Adipocyte (in vitro differentiated cells): ENCODE measurements around the gene IGF1R.

Experiments
- DNase-seq: peaks from one replicate; pipeline ENCODE4 v3.0.0-alpha.2; 2015; ENCODE audit warnings: low read depth
- H3K27me3 ChIP-seq: replicated peaks from 2 replicates; pipeline ENCODE4 v1.7.0; 2013; ENCODE audit warnings: mild to moderate bottlenecking, low read length, moderate library complexity; ENCODE audit not compliant: control insufficient read depth, insufficient read depth
- H3K36me3 ChIP-seq: 2 replicates; pipeline ENCODE4 v1.7.0; 2013; ENCODE audit warnings: low read length, mild to moderate bottlenecking, moderate library complexity; ENCODE audit not compliant: control insufficient read depth, insufficient read depth, severe bottlenecking
- H3K4me1 ChIP-seq: 2 replicates; pipeline ENCODE4 v1.7.0; 2013; ENCODE audit warnings: mild to moderate bottlenecking, low read length, moderate library complexity; ENCODE audit not compliant: control insufficient read depth, insufficient read depth
- H3K4me3 ChIP-seq: 2 replicates; pipeline ENCODE4 v1.7.0; 2013; ENCODE audit warnings: mild to moderate bottlenecking, low read length, moderate library complexity
- H3K9ac ChIP-seq: 2 replicates; pipeline ENCODE4 v1.7.0; 2013; ENCODE audit warnings: mild to moderate bottlenecking, low read length, moderate library complexity
- H3K9me3 ChIP-seq: 2 replicates; pipeline ENCODE4 v1.7.0; 2013; ENCODE audit warnings: mild to moderate bottlenecking, low read length, moderate library complexity; ENCODE audit not compliant: control insufficient read depth

IGF1R gene

GRCh38 chr15:98891301-98891700 is 243.0 kb downstream of the IGF1R start:
- no peaks in the 10 kb centered on the region for H3K36me3 ChIP-seq
- DNase-seq: no peak
- no peaks in the 10 kb centered on the region for H3K9me3 ChIP-seq
- H3K27me3 ChIP-seq: no peaks in the 10 kb centered on the region
- H3K9ac ChIP-seq: no peak overlapping the region
- no peak overlapping the region for H3K4me3 ChIP-seq
- H3K4me1 ChIP-seq: peaks cover 17% of the 10 kb centered on the region

- H3K4me3 ChIP-seq: no peak overlapping the region
- DNase-seq: no peak
- peaks cover 35% of the 10 kb centered on the region for H3K4me1 ChIP-seq
- no peaks in the 10 kb centered on the region for H3K27me3 ChIP-seq
- H3K36me3 ChIP-seq: no peaks in the 10 kb centered on the region
- no peak overlapping the region for H3K9ac ChIP-seq
- no peaks in the 10 kb centered on the region for H3K9me3 ChIP-seq
Measured at GRCh38 chr15:98893401-98893800, 245.1 kb downstream of the IGF1R start.

- no peak overlapping the region for H3K9ac ChIP-seq
- DNase-seq: no peak
- H3K9me3 ChIP-seq: no peaks in the 10 kb centered on the region
- peaks cover 36% of the 10 kb centered on the region for H3K4me1 ChIP-seq
- peaks cover 2% of the 10 kb centered on the region for H3K36me3 ChIP-seq
- no peak overlapping the region for H3K4me3 ChIP-seq
- no peaks in the 10 kb centered on the region for H3K27me3 ChIP-seq
Measured at GRCh38 chr15:98894312-98894711, 246.0 kb downstream of the IGF1R start.

- Histone ChIP-seq H3K9me3 (no peaks in the 10 kb centered on the region), H3K36me3 (peaks cover 6% of the 10 kb centered on the region), H3K9ac (no peak overlapping the region), H3K27me3 (no peaks in the 10 kb centered on the region), H3K4me3 (peak overlapping the region; percentile 24), H3K4me1 (peaks cover 23% of the 10 kb centered on the region)
- peak; percentile 50 for DNase-seq
Measured at GRCh38 chr15:98896002-98896721, 247.8 kb downstream of the IGF1R start.

GRCh38 chr15:98896802-98897732 is 248.7 kb downstream of the IGF1R start:
- Histone ChIP-seq H3K9ac (peak overlapping the region; percentile 26), H3K36me3 (peaks cover 6% of the 10 kb centered on the region), H3K9me3 (no peaks in the 10 kb centered on the region), H3K27me3 (no peaks in the 10 kb centered on the region), H3K4me1 (peaks cover 23% of the 10 kb centered on the region), H3K4me3 (peak overlapping the region; percentile 45)
- peak; percentile 97 for DNase-seq

- Histone ChIP-seq H3K4me1 (peaks cover 24% of the 10 kb centered on the region), H3K9ac (no peak overlapping the region), H3K9me3 (no peaks in the 10 kb centered on the region), H3K4me3 (no peak overlapping the region), H3K36me3 (peaks cover 6% of the 10 kb centered on the region), H3K27me3 (no peaks in the 10 kb centered on the region)
- peak; percentile 28 for DNase-seq
Measured at GRCh38 chr15:98898122-98898521, 249.8 kb downstream of the IGF1R start.

- no peak overlapping the region for H3K4me3 ChIP-seq
- H3K9me3 ChIP-seq: no peaks in the 10 kb centered on the region
- peaks cover 31% of the 10 kb centered on the region for H3K4me1 ChIP-seq
- H3K36me3 ChIP-seq: peaks cover 6% of the 10 kb centered on the region
- no peak for DNase-seq
- no peaks in the 10 kb centered on the region for H3K27me3 ChIP-seq
- no peak overlapping the region for H3K9ac ChIP-seq
Measured at GRCh38 chr15:98899272-98900021, 251.1 kb downstream of the IGF1R start.

GRCh38 chr15:98900356-98900755 is 252.0 kb downstream of the IGF1R start:
- H3K4me3 ChIP-seq: no peak overlapping the region
- peaks cover 31% of the 10 kb centered on the region for H3K4me1 ChIP-seq
- H3K27me3 ChIP-seq: no peaks in the 10 kb centered on the region
- H3K36me3 ChIP-seq: peaks cover 6% of the 10 kb centered on the region
- H3K9me3 ChIP-seq: no peaks in the 10 kb centered on the region
- DNase-seq: peak; percentile 74
- H3K9ac ChIP-seq: no peak overlapping the region

- no peak overlapping the region for H3K4me3 ChIP-seq
- H3K36me3 ChIP-seq: peaks cover 6% of the 10 kb centered on the region
- no peak for DNase-seq
- peaks cover 25% of the 10 kb centered on the region for H3K4me1 ChIP-seq
- H3K27me3 ChIP-seq: no peaks in the 10 kb centered on the region
- H3K9ac ChIP-seq: no peak overlapping the region
- no peaks in the 10 kb centered on the region for H3K9me3 ChIP-seq
Measured at GRCh38 chr15:98901434-98902072, 253.2 kb downstream of the IGF1R start.

GRCh38 chr15:98902931-98903330 is 254.6 kb downstream of the IGF1R start:
- no peak overlapping the region for H3K9ac ChIP-seq
- peaks cover 14% of the 10 kb centered on the region for H3K4me1 ChIP-seq
- no peak overlapping the region for H3K4me3 ChIP-seq
- no peaks in the 10 kb centered on the region for H3K27me3 ChIP-seq
- H3K36me3 ChIP-seq: peaks cover 6% of the 10 kb centered on the region
- no peak for DNase-seq
- H3K9me3 ChIP-seq: no peaks in the 10 kb centered on the region
